ENCODE measurements around the gene TRIM24. TPM values are rescaled to one million over a fixed set of nuclear protein-coding genes. Genes with fewer than 3 reads are reported as not detected.

The TRIM24 gene
- polyA plus RNA-seq, 3 donors, result 3.5 to 8.9 (median 6.0) TPM

- intact Hi-C loops (cut with micrococcal nuclease), result no loop called here
- peaks cover 0 to 2% (median 0%) of the 10 kb centered on the region in 3 donors for H3K27me3 Mint-ChIP-seq (ENCODE audit: low read depth in 3 of 3)
- no peak overlapping the region for H3K4me3 ChIP-seq (replicated peaks in 1 of 3; ENCODE audit: low read depth in 2 of 3, low read length in 3 of 3)
- H3K4me3 Mint-ChIP-seq, result no peak overlapping the region
- H3K4me1 ChIP-seq (ENCODE audit: control insufficient read depth in 1 of 2, insufficient read depth in 2 of 2, low read length in 2 of 2), result peaks cover 7 to 21% of the 10 kb centered on the region in 2 donors
- H3K79me2 ChIP-seq (ENCODE audit: insufficient read depth, low read length), result peaks cover 100% of the 10 kb centered on the region
- TF ChIP-seq, protein P1, sequence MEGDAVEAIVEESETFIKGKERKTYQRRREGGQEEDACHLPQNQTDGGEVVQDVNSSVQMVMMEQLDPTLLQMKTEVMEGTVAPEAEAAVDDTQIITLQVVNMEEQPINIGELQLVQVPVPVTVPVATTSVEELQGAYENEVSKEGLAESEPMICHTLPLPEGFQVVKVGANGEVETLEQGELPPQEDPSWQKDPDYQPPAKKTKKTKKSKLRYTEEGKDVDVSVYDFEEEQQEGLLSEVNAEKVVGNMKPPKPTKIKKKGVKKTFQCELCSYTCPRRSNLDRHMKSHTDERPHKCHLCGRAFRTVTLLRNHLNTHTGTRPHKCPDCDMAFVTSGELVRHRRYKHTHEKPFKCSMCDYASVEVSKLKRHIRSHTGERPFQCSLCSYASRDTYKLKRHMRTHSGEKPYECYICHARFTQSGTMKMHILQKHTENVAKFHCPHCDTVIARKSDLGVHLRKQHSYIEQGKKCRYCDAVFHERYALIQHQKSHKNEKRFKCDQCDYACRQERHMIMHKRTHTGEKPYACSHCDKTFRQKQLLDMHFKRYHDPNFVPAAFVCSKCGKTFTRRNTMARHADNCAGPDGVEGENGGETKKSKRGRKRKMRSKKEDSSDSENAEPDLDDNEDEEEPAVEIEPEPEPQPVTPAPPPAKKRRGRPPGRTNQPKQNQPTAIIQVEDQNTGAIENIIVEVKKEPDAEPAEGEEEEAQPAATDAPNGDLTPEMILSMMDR (IDR thresholded peaks at IDR 0.05), result no peak
- H3K4me1 Mint-ChIP-seq, result peaks cover 56% of the 10 kb centered on the region
- no peaks in the 10 kb centered on the region for H3K9me3 ChIP-seq (replicated peaks in 1 of 2; ENCODE audit: control insufficient read depth in 1 of 2, insufficient read depth in 1 of 2, low read length in 2 of 2)
- peaks cover 0 to 4% of the 10 kb centered on the region in 2 donors for H3K36me3 Mint-ChIP-seq
- DNase-seq, result no peak
- no CpG with 5 or more reads among the region's 1 CpG for WGBS (ENCODE audit: insufficient coverage)
- no peak overlapping the region for H3K4me2 ChIP-seq (replicated peaks; ENCODE audit: extremely low read depth, low read length, poor library complexity, severe bottlenecking)
- H3K27ac ChIP-seq (ENCODE audit: low read depth in 1 of 2, low read length in 2 of 2), result peak overlapping the region in 1 of 2 donors; percentile 59
- H3K9ac ChIP-seq (ENCODE audit: insufficient read depth, low read length, poor library complexity, severe bottlenecking), result no peak overlapping the region
- H3K27me3 ChIP-seq (ENCODE audit: control insufficient read depth in 2 of 2, insufficient read depth in 2 of 2, low read length in 2 of 2), result no peaks in the 10 kb centered on the region
- H2AFZ ChIP-seq (ENCODE audit: insufficient read depth, low read depth, low read length, poor library complexity, severe bottlenecking), result no peak overlapping the region
- peaks cover 100% of the 10 kb centered on the region for H4K20me1 ChIP-seq (ENCODE audit: insufficient read depth, low read length)
- H3K27ac Mint-ChIP-seq, result peak overlapping the region in 5 of 7 donors; percentile 49 to 77 (median 60)
- peaks cover 0 to 2% (median 0%) of the 10 kb centered on the region in 7 donors for H3K9me3 Mint-ChIP-seq
- no peaks in the 10 kb centered on the region for H3K36me3 ChIP-seq (replicated peaks in 1 of 2; ENCODE audit: control insufficient read depth in 1 of 2, insufficient read depth in 2 of 2, low read length in 2 of 2)
Measured at GRCh38 chr7:138478499-138478908, 18.4 kb downstream of the TRIM24 start.

DNA sequence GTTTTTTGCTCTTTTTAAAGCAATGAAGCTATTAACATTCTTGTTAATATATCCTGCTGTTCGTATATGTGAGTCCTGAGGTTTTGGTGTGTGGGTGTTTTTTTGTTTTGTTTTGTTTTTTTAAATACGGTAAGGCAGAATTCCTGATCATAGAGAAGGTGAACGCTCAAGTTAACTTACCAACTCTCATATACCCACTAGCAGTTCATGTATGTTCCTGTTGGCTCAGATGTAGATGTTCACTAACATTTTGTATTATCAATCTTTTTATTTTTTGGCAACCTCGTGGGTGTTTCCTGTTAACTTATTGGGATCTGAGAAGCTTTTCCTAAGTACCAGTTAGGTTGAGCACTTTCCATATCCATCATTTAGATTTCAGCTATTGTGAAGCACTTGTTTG is 20.5 kb downstream of the TRIM24 start:
- H3K4me1 ChIP-seq (ENCODE audit: control insufficient read depth in 1 of 2, insufficient read depth in 2 of 2, low read length in 2 of 2), result peaks cover 7 to 27% of the 10 kb centered on the region in 2 donors
- no CpG with 5 or more reads among the region's 4 CpGs for WGBS (ENCODE audit: insufficient coverage)
- no peak for DNase-seq
- no peak overlapping the region for H3K4me3 ChIP-seq (replicated peaks in 1 of 3; ENCODE audit: low read depth in 2 of 3, low read length in 3 of 3)
- H3K27ac ChIP-seq (ENCODE audit: low read depth in 1 of 2, low read length in 2 of 2), result no peak overlapping the region
- H3K79me2 ChIP-seq (ENCODE audit: insufficient read depth, low read length), result peaks cover 100% of the 10 kb centered on the region
- Mint-ChIP-seq H3K9me3 (peaks cover 0 to 4% (median 0%) of the 10 kb centered on the region in 7 donors), H3K27me3 (ENCODE audit: low read depth in 3 of 3) (no peaks in the 10 kb centered on the region), H3K27ac (peak overlapping the region in 1 of 7 donors; percentile 50), H3K4me1 (peaks cover 53% of the 10 kb centered on the region), H3K36me3 (peaks cover 0 to 6% of the 10 kb centered on the region in 2 donors), H3K4me3 (no peak overlapping the region)
- H3K9ac ChIP-seq (ENCODE audit: insufficient read depth, low read length, poor library complexity, severe bottlenecking), result no peak overlapping the region
- intact Hi-C loops (cut with micrococcal nuclease), result no loop called here
- H3K36me3 ChIP-seq (replicated peaks in 1 of 2; ENCODE audit: control insufficient read depth in 1 of 2, insufficient read depth in 2 of 2, low read length in 2 of 2), result no peaks in the 10 kb centered on the region
- no peaks in the 10 kb centered on the region for H3K27me3 ChIP-seq (ENCODE audit: control insufficient read depth in 2 of 2, insufficient read depth in 2 of 2, low read length in 2 of 2)
- no peak overlapping the region for H3K4me2 ChIP-seq (replicated peaks; ENCODE audit: extremely low read depth, low read length, poor library complexity, severe bottlenecking)
- TF ChIP-seq, protein P1 (IDR thresholded peaks at IDR 0.05), result no peak
- H4K20me1 ChIP-seq (ENCODE audit: insufficient read depth, low read length), result peaks cover 99% of the 10 kb centered on the region
- H2AFZ ChIP-seq (ENCODE audit: insufficient read depth, low read depth, low read length, poor library complexity, severe bottlenecking), result no peak overlapping the region
- no peaks in the 10 kb centered on the region for H3K9me3 ChIP-seq (replicated peaks in 1 of 2; ENCODE audit: control insufficient read depth in 1 of 2, insufficient read depth in 1 of 2, low read length in 2 of 2)

Data from CD14-positive monocyte (primary cell).